Liver (tissue), 9 donors: ENCODE measurements around the gene LRRK1. TPM values are rescaled to one million over a fixed set of nuclear protein-coding genes. Genes with fewer than 3 reads are reported as not detected.

Experiments used
- DNase-seq: peaks from one replicate; pipeline ENCODE4 v3.0.0-alpha.2; 2017; ENCODE audit warnings: low spot score
- H3K27ac ChIP-seq, 2 donors: one replicate each; pipeline ENCODE4 v1.7.0; 2013; ENCODE audit warnings: inconsistent platforms in 2 of 2, low read length in 2 of 2, control low read depth in 1 of 2, low read depth in 1 of 2, mild to moderate bottlenecking in 1 of 2
- H3K27me3 ChIP-seq, 4 donors: one replicate each; pipeline versions ENCODE4 v1.6.1 to v1.7.0; 2013; ENCODE audit warnings: low read length in 3 of 4, inconsistent platforms in 1 of 4, mild to moderate bottlenecking in 1 of 4, moderate library complexity in 1 of 4; ENCODE audit not compliant: control insufficient read depth in 4 of 4, insufficient read depth in 4 of 4
- H3K36me3 ChIP-seq, 4 donors: one replicate each; pipeline versions ENCODE4 v1.6.1 to v1.7.0; 2013; ENCODE audit warnings: low read length in 3 of 4, mild to moderate bottlenecking in 3 of 4, low read depth in 1 of 4, moderate library complexity in 1 of 4; ENCODE audit not compliant: control insufficient read depth in 4 of 4, insufficient read depth in 3 of 4
- H3K4me1 ChIP-seq, 4 donors: one replicate each; pipeline versions ENCODE4 v1.6.1 to v1.7.0; 2013; ENCODE audit warnings: low read length in 3 of 4, mild to moderate bottlenecking in 3 of 4, moderate library complexity in 1 of 4; ENCODE audit not compliant: control insufficient read depth in 4 of 4, insufficient read depth in 4 of 4
- H3K4me3 ChIP-seq, 3 donors: one replicate each; pipeline versions ENCODE4 v1.6.1 to v1.7.0; 2013; ENCODE audit warnings: low read length in 3 of 3, control low read depth in 1 of 3, low read depth in 1 of 3, mild to moderate bottlenecking in 1 of 3
- H3K9ac ChIP-seq, 2 donors: one replicate each; pipeline ENCODE4 v1.7.0; 2013; ENCODE audit warnings: low read length in 2 of 2, mild to moderate bottlenecking in 2 of 2, moderate library complexity in 2 of 2, control low read depth in 1 of 2, low read depth in 1 of 2
- H3K9me3 ChIP-seq, 4 donors: one replicate each; pipeline versions ENCODE4 v1.6.1 to v1.7.0; 2013; ENCODE audit warnings: low read length in 3 of 4; ENCODE audit not compliant: control insufficient read depth in 4 of 4
- EGR1 ChIP-seq, 2 donors: IDR thresholded peaks; 2 replicates each; pipeline ENCODE4 v1.6.1; 2016 to 2018; ENCODE audit warnings: antibody characterized with exemption in 2 of 2, low read depth in 2 of 2
- FOXA1 ChIP-seq: IDR thresholded peaks from 2 replicates; pipeline ENCODE4 v1.6.1; 2016; ENCODE audit warnings: antibody characterized with exemption
- FOXA2 ChIP-seq: IDR thresholded peaks from 2 replicates; pipeline ENCODE4 v1.6.1; 2016; ENCODE audit warnings: antibody characterized with exemption
- GABPA ChIP-seq, 2 donors: IDR thresholded peaks in 1 of 2; conservative IDR thresholded peaks in 1 of 2; 2 replicates each; pipeline ENCODE4 v1.6.1; 2016; ENCODE audit warnings: antibody characterized with exemption in 2 of 2, mild to moderate bottlenecking in 1 of 2, moderate library complexity in 1 of 2
- JUND ChIP-seq, 2 donors: IDR thresholded peaks; 2 replicates each; pipeline ENCODE4 v1.6.1; 2016; ENCODE audit warnings: antibody characterized with exemption in 2 of 2
- NR2F2 ChIP-seq: IDR thresholded peaks from 2 replicates; pipeline ENCODE4 v1.6.1; 2016; ENCODE audit warnings: antibody characterized with exemption
- RAD21 ChIP-seq, 2 donors: IDR thresholded peaks; 2 replicates each; pipeline ENCODE4 v1.6.1; 2016; ENCODE audit warnings: antibody characterized with exemption in 2 of 2, mild to moderate bottlenecking in 2 of 2
- RXRA ChIP-seq, 2 donors: IDR thresholded peaks; 2 replicates each; pipeline ENCODE4 v1.6.1; 2017 to 2018; ENCODE audit warnings: antibody characterized with exemption in 2 of 2, mild to moderate bottlenecking in 1 of 2
- SP1 ChIP-seq: IDR thresholded peaks from 2 replicates; pipeline ENCODE4 v1.6.1; 2018; ENCODE audit warnings: antibody characterized with exemption, mild to moderate bottlenecking
- TAF1 ChIP-seq: conservative IDR thresholded peaks from 2 replicates; pipeline ENCODE4 v1.6.1; 2016; ENCODE audit warnings: antibody characterized with exemption, mild to moderate bottlenecking
- WGBS: extraction: QIAGEN DNeasy Blood & Tissue Kit; methylation state at CpG from one replicate; pipeline ENCODE4 v1.1.7; 2013; 5-methylcytosine and 5-hydroxymethylcytosine counted together
- polyA plus RNA-seq, 2 donors: library from polyadenylated mRNA; stranded (reverse) in 1 of 2; unstranded in 1 of 2; fragments of 200-250 nt in 1 of 2; fragments of >200 nt in 1 of 2; fragmentation: Nextera tagmentation in 1 of 2; extraction: Ambion mirVana in 1 of 2; gene quantifications; one replicate each; pipeline versions ENCODE4 v1.2.1 to v1.2.3, GENCODE V29; 2013 to 2015
- total RNA-seq, 2 donors: library from RNA; depleted of rRNA; stranded (reverse); fragments of >200 nt; gene quantifications; one replicate each; pipeline ENCODE4 v1.2.3, GENCODE V29; 2014
- TF ChIP-seq, protein P1 (sequence below): fragments of 150-350 bp; IDR thresholded peaks from 2 replicates; pipeline ENCODE4 v1.5.1; 2017; ENCODE audit warnings: improper control_type of control experiment, low read depth, low read length; ENCODE audit not compliant: missing input control
- TF ChIP-seq, protein P2 (sequence below): IDR thresholded peaks from 2 replicates; pipeline ENCODE4 v1.6.1; 2016; ENCODE audit warnings: antibody characterized with exemption
- TF ChIP-seq, protein P3 (sequence below): IDR thresholded peaks from 2 replicates; pipeline ENCODE4 v1.6.1; 2016; ENCODE audit warnings: antibody characterized with exemption, mild to moderate bottlenecking
- TF ChIP-seq, protein P4 (sequence below): IDR thresholded peaks from 2 replicates; pipeline ENCODE4 v1.6.1; 2016; ENCODE audit warnings: antibody characterized with exemption
- TF ChIP-seq, protein P5 (sequence below): IDR thresholded peaks from 2 replicates; pipeline ENCODE4 v1.6.1; 2016; ENCODE audit warnings: antibody characterized with exemption
- donor health status: healthy.
- donor health status: healthy.
- donor health status: healthy.
- donor health status: healthy.
- donor health status: healthy.

LRRK1 gene
- total and polyA plus RNA-seq, 4 donors = 1.2 to 4.4 (median 2.7) TPM

DNA sequence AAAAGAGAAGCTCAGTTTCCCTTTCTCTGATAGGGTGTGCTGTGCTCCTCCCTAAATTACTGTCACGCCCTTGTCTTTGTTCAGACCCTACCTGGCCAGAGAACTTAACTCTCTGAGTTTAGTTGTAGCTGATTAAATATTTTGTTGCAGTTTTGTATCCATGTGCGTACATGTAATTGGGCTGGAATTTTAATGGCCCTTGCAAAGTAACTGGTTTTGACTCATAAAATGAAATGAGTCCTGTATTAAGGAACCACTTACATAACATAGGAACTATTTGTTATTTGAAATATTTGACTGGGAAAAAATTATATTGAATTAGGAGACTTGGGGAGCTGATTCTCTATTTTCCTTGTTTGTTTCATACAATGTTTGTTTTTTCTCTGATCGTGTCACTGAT, 80.2 kb downstream of the LRRK1 start (continued):
- TF ChIP-seq, protein P1, sequence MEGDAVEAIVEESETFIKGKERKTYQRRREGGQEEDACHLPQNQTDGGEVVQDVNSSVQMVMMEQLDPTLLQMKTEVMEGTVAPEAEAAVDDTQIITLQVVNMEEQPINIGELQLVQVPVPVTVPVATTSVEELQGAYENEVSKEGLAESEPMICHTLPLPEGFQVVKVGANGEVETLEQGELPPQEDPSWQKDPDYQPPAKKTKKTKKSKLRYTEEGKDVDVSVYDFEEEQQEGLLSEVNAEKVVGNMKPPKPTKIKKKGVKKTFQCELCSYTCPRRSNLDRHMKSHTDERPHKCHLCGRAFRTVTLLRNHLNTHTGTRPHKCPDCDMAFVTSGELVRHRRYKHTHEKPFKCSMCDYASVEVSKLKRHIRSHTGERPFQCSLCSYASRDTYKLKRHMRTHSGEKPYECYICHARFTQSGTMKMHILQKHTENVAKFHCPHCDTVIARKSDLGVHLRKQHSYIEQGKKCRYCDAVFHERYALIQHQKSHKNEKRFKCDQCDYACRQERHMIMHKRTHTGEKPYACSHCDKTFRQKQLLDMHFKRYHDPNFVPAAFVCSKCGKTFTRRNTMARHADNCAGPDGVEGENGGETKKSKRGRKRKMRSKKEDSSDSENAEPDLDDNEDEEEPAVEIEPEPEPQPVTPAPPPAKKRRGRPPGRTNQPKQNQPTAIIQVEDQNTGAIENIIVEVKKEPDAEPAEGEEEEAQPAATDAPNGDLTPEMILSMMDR = no peak
- TF ChIP-seq FOXA1 = no peak

DNA sequence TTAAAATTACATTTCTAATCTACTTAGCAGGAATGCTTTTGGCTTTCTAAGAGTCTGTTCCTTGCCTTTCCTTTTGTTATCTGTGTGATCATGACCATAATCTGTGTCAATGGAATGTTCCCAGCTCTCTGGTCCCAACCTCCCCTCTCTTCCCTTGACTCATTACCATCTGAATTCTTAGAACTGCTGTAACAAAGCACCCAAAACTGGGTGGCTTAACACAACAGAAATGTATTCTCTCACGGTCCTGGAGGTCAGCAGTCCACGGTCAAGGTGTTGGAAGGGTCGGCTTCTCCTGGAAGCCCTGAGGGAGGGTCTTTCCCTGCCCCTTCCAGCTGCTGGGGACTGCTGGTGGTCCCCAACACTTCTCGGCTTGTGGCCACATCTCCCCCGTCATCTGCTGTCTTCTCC, 81.1 kb downstream of the LRRK1 start:
- 76% methylated on average over 5 of the region's 5 CpGs for WGBS
- H3K4me3 ChIP-seq = no peak overlapping the region
- H3K9ac ChIP-seq = no peak overlapping the region
- H3K27ac ChIP-seq = no peak overlapping the region
- no peaks in the 10 kb centered on the region for H3K36me3 ChIP-seq
- H3K27me3 ChIP-seq = peaks cover 0 to 4% (median 0%) of the 10 kb centered on the region in 4 donors
- no peak for DNase-seq
- no peaks in the 10 kb centered on the region for H3K9me3 ChIP-seq
- TF ChIP-seq TAF1 = no peak
- TF ChIP-seq, protein P2, sequence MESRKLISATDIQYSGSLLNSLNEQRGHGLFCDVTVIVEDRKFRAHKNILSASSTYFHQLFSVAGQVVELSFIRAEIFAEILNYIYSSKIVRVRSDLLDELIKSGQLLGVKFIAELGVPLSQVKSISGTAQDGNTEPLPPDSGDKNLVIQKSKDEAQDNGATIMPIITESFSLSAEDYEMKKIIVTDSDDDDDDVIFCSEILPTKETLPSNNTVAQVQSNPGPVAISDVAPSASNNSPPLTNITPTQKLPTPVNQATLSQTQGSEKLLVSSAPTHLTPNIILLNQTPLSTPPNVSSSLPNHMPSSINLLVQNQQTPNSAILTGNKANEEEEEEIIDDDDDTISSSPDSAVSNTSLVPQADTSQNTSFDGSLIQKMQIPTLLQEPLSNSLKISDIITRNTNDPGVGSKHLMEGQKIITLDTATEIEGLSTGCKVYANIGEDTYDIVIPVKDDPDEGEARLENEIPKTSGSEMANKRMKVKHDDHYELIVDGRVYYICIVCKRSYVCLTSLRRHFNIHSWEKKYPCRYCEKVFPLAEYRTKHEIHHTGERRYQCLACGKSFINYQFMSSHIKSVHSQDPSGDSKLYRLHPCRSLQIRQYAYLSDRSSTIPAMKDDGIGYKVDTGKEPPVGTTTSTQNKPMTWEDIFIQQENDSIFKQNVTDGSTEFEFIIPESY = no peak
- TF ChIP-seq RXRA (IDR thresholded peaks at IDR 0.05) = no peak
- TF ChIP-seq FOXA2 = no peak
- TF ChIP-seq JUND (IDR thresholded peaks at IDR 0.05) = no peak
- TF ChIP-seq, protein P1 = no peak
- TF ChIP-seq SP1 = no peak
- TF ChIP-seq NR2F2 = no peak
- TF ChIP-seq, protein P3, sequence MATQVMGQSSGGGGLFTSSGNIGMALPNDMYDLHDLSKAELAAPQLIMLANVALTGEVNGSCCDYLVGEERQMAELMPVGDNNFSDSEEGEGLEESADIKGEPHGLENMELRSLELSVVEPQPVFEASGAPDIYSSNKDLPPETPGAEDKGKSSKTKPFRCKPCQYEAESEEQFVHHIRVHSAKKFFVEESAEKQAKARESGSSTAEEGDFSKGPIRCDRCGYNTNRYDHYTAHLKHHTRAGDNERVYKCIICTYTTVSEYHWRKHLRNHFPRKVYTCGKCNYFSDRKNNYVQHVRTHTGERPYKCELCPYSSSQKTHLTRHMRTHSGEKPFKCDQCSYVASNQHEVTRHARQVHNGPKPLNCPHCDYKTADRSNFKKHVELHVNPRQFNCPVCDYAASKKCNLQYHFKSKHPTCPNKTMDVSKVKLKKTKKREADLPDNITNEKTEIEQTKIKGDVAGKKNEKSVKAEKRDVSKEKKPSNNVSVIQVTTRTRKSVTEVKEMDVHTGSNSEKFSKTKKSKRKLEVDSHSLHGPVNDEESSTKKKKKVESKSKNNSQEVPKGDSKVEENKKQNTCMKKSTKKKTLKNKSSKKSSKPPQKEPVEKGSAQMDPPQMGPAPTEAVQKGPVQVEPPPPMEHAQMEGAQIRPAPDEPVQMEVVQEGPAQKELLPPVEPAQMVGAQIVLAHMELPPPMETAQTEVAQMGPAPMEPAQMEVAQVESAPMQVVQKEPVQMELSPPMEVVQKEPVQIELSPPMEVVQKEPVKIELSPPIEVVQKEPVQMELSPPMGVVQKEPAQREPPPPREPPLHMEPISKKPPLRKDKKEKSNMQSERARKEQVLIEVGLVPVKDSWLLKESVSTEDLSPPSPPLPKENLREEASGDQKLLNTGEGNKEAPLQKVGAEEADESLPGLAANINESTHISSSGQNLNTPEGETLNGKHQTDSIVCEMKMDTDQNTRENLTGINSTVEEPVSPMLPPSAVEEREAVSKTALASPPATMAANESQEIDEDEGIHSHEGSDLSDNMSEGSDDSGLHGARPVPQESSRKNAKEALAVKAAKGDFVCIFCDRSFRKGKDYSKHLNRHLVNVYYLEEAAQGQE = no peak
- no peaks in the 10 kb centered on the region for H3K4me1 ChIP-seq

DNA sequence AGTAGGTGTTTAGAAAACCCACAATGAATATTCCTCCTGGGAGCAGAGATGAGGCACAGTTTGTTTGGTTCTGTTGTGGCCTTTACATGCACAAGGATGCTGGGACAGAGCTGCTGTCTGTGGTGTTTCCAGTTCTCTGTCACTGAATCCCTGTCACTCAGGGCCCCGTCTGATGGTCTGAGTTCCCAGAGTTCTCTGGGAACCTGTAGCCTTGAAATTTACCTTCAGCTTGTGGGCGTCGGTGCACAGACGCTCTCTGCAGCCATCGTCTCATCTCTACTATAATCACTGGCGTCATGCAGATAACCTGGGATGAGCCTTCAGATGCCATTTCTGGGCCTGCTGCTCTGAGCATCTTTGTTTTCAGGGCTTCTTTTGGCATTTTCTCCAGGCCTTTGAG, 81.9 kb downstream of the LRRK1 start:
- WGBS = 90% methylated on average over 6 of the region's 6 CpGs
- TF ChIP-seq, protein P3 = no peak
- TF ChIP-seq RXRA (IDR thresholded peaks at IDR 0.05) (no peak), SP1 (no peak), RAD21 (IDR thresholded peaks at IDR 0.05) (no peak), EGR1 (IDR thresholded peaks at IDR 0.05; ENCODE audit: low read depth in 2 of 2) (no peak), GABPA (IDR thresholded peaks at IDR 0.05 in 1 of 2, conservative IDR thresholded peaks at IDR 0.05 in 1 of 2) (no peak), FOXA2 (no peak), NR2F2 (no peak)
- TF ChIP-seq, protein P4, sequence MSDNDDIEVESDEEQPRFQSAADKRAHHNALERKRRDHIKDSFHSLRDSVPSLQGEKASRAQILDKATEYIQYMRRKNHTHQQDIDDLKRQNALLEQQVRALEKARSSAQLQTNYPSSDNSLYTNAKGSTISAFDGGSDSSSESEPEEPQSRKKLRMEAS = no peak
- TF ChIP-seq, protein P5, sequence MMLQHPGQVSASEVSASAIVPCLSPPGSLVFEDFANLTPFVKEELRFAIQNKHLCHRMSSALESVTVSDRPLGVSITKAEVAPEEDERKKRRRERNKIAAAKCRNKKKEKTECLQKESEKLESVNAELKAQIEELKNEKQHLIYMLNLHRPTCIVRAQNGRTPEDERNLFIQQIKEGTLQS = no peak
- Histone ChIP-seq H3K27ac (no peak overlapping the region), H3K27me3 (peaks cover 0 to 4% (median 0%) of the 10 kb centered on the region in 4 donors), H3K36me3 (no peaks in the 10 kb centered on the region), H3K9me3 (no peaks in the 10 kb centered on the region), H3K9ac (no peak overlapping the region), H3K4me3 (no peak overlapping the region), H3K4me1 (no peaks in the 10 kb centered on the region)
- no peak for DNase-seq
